Epithelial cell of esophagus (primary cell): Measurements from ENCODE around the gene UBA52.
"Not testable (repeated sequence)": the region's sequence is repeated elsewhere in the genome, so short reads cannot be mapped to it uniquely, and the experiment has no call there.

Experiments used
- DNase-seq: peaks from one replicate; pipeline ENCODE4 v3.0.0; 2010; ENCODE audit warnings: low read depth
- H3K4me3 ChIP-seq: 2 replicates; pipeline ENCODE4 v1.5.1; 2011; ENCODE audit warnings: mild to moderate bottlenecking, low read length, control low read depth
- CTCF ChIP-seq: IDR thresholded peaks from 2 replicates; pipeline ENCODE4 v1.5.1; 2011; ENCODE audit warnings: low read depth, mild to moderate bottlenecking, low read length, control low read depth, inconsistent platforms; ENCODE audit not compliant: insufficient read depth; ENCODE audit errors: missing control alignments

UBA52 gene

GRCh38 chr19:18532168-18532890, 39.3 kb upstream of the UBA52 start:
- no peak for TF ChIP-seq CTCF
- H3K4me3 ChIP-seq, result no peak overlapping the region
- DNase-seq, result no peak

DNA sequence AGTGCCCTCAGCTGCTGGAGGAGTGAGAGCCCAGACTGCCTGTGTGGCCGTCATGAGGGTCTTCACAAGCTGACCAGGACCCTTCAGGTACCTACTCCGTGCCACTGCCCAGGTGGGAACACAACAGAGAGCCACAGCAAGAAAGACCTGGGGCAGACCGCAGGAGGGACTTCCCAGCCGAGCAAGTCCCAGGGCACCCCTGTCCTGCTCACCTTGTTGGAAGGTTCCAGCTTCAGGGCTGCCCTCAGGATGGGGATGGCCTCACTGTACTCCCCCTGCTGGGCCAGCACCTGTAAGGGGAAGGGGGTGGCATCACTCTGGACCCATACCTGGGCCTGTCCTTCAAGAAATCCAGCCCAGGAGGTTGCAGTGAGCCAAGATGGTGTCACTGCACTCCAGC, 38.6 kb upstream of the UBA52 start:
- no peak for DNase-seq
- H3K4me3 ChIP-seq, result no peak overlapping the region
- no peak for TF ChIP-seq CTCF

- H3K4me3 ChIP-seq, result no peak overlapping the region
- no peak for DNase-seq
- no peak for TF ChIP-seq CTCF
These were observed 35.2 kb upstream of the UBA52 start for GRCh38 chr19:18536475-18536874.

DNA sequence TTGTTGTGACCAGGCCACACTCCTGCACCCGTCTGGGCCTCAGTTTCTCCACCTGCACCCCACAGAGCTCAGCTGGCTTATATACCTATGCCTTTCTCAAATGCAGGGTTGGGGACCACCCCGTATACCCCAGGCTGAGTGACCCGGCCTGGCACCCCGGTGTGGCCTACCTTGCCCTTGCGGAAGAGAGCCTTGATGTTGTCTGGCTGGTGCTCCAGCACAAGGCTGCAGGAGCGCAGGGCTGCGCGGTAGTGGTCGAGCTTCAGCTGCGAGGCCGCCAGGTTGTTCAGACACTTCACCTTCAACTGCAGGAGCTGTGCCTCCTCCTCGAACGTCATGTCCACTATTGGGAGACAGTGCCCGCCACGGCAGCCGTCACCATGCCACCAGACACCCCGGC, 34.2 kb upstream of the UBA52 start:
- TF ChIP-seq CTCF, result no peak
- H3K4me3 ChIP-seq, result no peak overlapping the region
- no peak for DNase-seq

- no peak for TF ChIP-seq CTCF
- H3K4me3 ChIP-seq, result no peak overlapping the region
- no peak for DNase-seq
These were observed 33.5 kb upstream of the UBA52 start for GRCh38 chr19:18538115-18538514.

DNA sequence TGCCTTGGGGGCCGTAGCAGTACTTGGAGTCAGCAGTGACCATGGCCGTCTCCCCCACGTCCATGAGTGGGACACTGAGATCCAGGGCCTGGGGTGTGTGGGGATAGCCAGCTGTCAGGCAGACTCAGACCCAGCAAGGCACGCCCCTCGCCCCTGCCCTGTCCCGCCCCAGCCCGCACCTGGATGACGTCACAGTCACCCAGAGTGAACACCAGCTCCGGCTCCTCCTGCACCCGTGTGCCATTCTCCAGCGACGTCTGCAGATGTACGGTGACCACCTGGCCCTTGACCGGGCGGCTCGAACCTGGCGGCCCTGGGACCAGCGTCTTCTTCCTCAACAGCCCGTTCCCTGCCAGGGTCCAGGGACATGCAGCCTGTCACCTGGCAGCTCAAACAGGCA, 32.3 kb upstream of the UBA52 start:
- H3K4me3 ChIP-seq, result no peak overlapping the region
- DNase-seq, result no peak
- no peak for TF ChIP-seq CTCF

GRCh38 chr19:18540200-18540599, 31.5 kb upstream of the UBA52 start:
- not testable (repeated sequence) for DNase-seq, H3K4me3 ChIP-seq
